Measurements from ENCODE around the gene BCL6.

DNA sequence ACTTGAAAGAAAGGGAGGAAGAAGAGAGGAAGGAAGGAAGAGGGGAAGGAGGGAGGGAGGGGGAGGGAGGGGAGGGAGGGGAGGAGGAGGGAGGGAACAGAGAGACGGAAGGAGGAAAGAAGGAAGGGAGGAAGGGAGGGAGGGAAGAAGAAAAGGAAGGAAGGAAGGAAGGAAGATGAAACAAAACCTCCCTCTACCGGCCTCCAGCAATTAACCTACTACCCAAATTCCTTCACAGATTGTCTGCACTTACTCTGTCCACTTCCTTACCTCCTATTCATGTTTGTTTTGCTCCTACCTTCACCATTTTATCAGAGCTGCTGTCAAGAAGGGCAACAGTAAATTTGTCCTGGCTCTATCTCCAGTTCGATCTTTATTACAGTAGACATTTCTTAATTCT lies 44.6 kb upstream of the BCL6 start:
- TF ChIP-seq, protein P1, sequence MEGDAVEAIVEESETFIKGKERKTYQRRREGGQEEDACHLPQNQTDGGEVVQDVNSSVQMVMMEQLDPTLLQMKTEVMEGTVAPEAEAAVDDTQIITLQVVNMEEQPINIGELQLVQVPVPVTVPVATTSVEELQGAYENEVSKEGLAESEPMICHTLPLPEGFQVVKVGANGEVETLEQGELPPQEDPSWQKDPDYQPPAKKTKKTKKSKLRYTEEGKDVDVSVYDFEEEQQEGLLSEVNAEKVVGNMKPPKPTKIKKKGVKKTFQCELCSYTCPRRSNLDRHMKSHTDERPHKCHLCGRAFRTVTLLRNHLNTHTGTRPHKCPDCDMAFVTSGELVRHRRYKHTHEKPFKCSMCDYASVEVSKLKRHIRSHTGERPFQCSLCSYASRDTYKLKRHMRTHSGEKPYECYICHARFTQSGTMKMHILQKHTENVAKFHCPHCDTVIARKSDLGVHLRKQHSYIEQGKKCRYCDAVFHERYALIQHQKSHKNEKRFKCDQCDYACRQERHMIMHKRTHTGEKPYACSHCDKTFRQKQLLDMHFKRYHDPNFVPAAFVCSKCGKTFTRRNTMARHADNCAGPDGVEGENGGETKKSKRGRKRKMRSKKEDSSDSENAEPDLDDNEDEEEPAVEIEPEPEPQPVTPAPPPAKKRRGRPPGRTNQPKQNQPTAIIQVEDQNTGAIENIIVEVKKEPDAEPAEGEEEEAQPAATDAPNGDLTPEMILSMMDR (conservative IDR thresholded peaks at IDR 0.05; ENCODE audit: low read depth in 2 of 2): no peak
- no peak for TF ChIP-seq POLR2AphosphoS5 (IDR thresholded peaks at IDR 0.05; ENCODE audit: low read depth)
